HEK293 (cell line): ENCODE data around the gene CNGA4.
A peak's percentile ranks its signal among the peaks of the same experiment; 100 is the strongest.

ENCODE experiments used
- AEBP2 ChIP-seq: fragments of 450-650 bp; formaldehyde crosslinking; IDR thresholded peaks from 2 replicates; pipeline ENCODE4 v1.5.1; 2016; ENCODE audit warnings: missing biosample characterization, missing genetic modification characterization, borderline replicate concordance
- BCL11B ChIP-seq: fragments of 450-650 bp; formaldehyde crosslinking; IDR thresholded peaks from 2 replicates; pipeline ENCODE4 v1.5.1; 2016; ENCODE audit warnings: low read depth, missing biosample characterization, missing genetic modification characterization
- KLF17 ChIP-seq: fragments of 450-650 bp; formaldehyde crosslinking; IDR thresholded peaks from 2 replicates; pipeline ENCODE4 v1.5.1; 2016; ENCODE audit warnings: missing biosample characterization, missing genetic modification characterization
- RBAK ChIP-seq: fragments of 450-650 bp; formaldehyde crosslinking; IDR thresholded peaks from 2 replicates; pipeline ENCODE4 v1.5.1; 2016; ENCODE audit warnings: missing biosample characterization, missing genetic modification characterization
- ZNF148 ChIP-seq: fragments of 450-650 bp; formaldehyde crosslinking; IDR thresholded peaks from 2 replicates; pipeline ENCODE4 v1.5.0; 2017; ENCODE audit warnings: missing biosample characterization, missing genetic modification characterization, borderline replicate concordance
- ZNF2 ChIP-seq: fragments of 450-650 bp; formaldehyde crosslinking; IDR thresholded peaks from 2 replicates; pipeline ENCODE4 v1.5.1; 2016; ENCODE audit warnings: missing biosample characterization, missing genetic modification characterization
- ZNF266 ChIP-seq: fragments of 450-650 bp; formaldehyde crosslinking; IDR thresholded peaks from 2 replicates; pipeline ENCODE4 v1.5.1; 2016; ENCODE audit warnings: missing biosample characterization, missing genetic modification characterization, low read depth
- ZNF341 ChIP-seq: fragments of 450-650 bp; formaldehyde crosslinking; IDR thresholded peaks from 2 replicates; pipeline ENCODE4; 2016; ENCODE audit warnings: low read depth, missing biosample characterization, missing genetic modification characterization
- ZNF37A ChIP-seq: fragments of 450-650 bp; IDR thresholded peaks from 2 replicates; pipeline ENCODE4 v1.5.1; 2018; ENCODE audit warnings: missing biosample characterization, missing genetic modification characterization
- ZNF449 ChIP-seq: fragments of 450-650 bp; formaldehyde crosslinking; IDR thresholded peaks from 2 replicates; pipeline ENCODE4 v1.5.1; 2017; ENCODE audit warnings: missing biosample characterization, mild to moderate bottlenecking, missing genetic modification characterization, moderate library complexity
- ZNF521 ChIP-seq: fragments of 450-650 bp; formaldehyde crosslinking; IDR thresholded peaks from 2 replicates; pipeline ENCODE4 v1.5.1; 2017; ENCODE audit warnings: missing biosample characterization, mild to moderate bottlenecking, missing genetic modification characterization
- ZNF530 ChIP-seq: fragments of 450-650 bp; formaldehyde crosslinking; IDR thresholded peaks from 2 replicates; pipeline ENCODE4 v1.5.1; 2016; ENCODE audit warnings: low read depth, missing biosample characterization, missing genetic modification characterization
- ZNF548 ChIP-seq: fragments of 450-650 bp; formaldehyde crosslinking; IDR thresholded peaks from 2 replicates; pipeline ENCODE4 v1.5.1; 2016; ENCODE audit warnings: missing biosample characterization, missing genetic modification characterization
- ZNF571 ChIP-seq: fragments of 450-650 bp; formaldehyde crosslinking; IDR thresholded peaks from 2 replicates; pipeline ENCODE4 v1.5.0; 2017; ENCODE audit warnings: missing biosample characterization, missing genetic modification characterization
- ZNF645 ChIP-seq: fragments of 450-650 bp; formaldehyde crosslinking; IDR thresholded peaks from 2 replicates; pipeline ENCODE4; 2016; ENCODE audit warnings: missing biosample characterization, missing genetic modification characterization
- ZNF701 ChIP-seq: fragments of 450-650 bp; formaldehyde crosslinking; IDR thresholded peaks from 2 replicates; pipeline ENCODE4 v1.5.1; 2016; ENCODE audit warnings: missing biosample characterization, missing genetic modification characterization
- ZNF707 ChIP-seq: fragments of 450-650 bp; formaldehyde crosslinking; IDR thresholded peaks from 2 replicates; pipeline ENCODE4 v1.5.1; 2016; ENCODE audit warnings: missing biosample characterization, missing genetic modification characterization
- ZNF76 ChIP-seq: fragments of 450-650 bp; formaldehyde crosslinking; IDR thresholded peaks from 2 replicates; pipeline ENCODE4; 2016; ENCODE audit warnings: low read depth, missing biosample characterization, missing genetic modification characterization, borderline replicate concordance
- ZNF777 ChIP-seq: fragments of 450-650 bp; formaldehyde crosslinking; IDR thresholded peaks from 2 replicates; pipeline ENCODE4 v1.5.1; 2017; ENCODE audit warnings: missing biosample characterization, missing genetic modification characterization, borderline replicate concordance
- ZSCAN30 ChIP-seq: fragments of 450-650 bp; IDR thresholded peaks from 2 replicates; pipeline ENCODE4 v1.5.1; 2018; ENCODE audit warnings: missing biosample characterization, mild to moderate bottlenecking, missing genetic modification characterization, moderate library complexity
- TF ChIP-seq, protein P1 (sequence below): fragments of 450-650 bp; formaldehyde crosslinking; IDR thresholded peaks from 2 replicates; pipeline ENCODE4 v1.5.1; 2016; ENCODE audit warnings: missing biosample characterization, missing genetic modification characterization
- TF ChIP-seq, protein P2 (sequence below): fragments of 450-650 bp; formaldehyde crosslinking; IDR thresholded peaks from 2 replicates; pipeline ENCODE4 v1.5.1; 2017; ENCODE audit warnings: missing biosample characterization, missing genetic modification characterization
- TF ChIP-seq, protein P3 (sequence below): fragments of 450-650 bp; formaldehyde crosslinking; IDR thresholded peaks from 2 replicates; pipeline ENCODE4 v1.5.1; 2016; ENCODE audit warnings: missing biosample characterization, missing genetic modification characterization

CNGA4 gene

GRCh38 chr11:6234387-6235107 lies 4.3 kb upstream of the CNGA4 start, which contains the start of gene FHIP1B (continued):
- TF ChIP-seq ZNF2 (tag by site-specific recombination), result peak; percentile 46; the same call in 1 of the 2 replicates
- TF ChIP-seq ZNF530 (tag by site-specific recombination), result no peak
- TF ChIP-seq ZNF148 (tag by site-specific recombination), result no peak
- TF ChIP-seq ZNF76 (tag by site-specific recombination), result no peak
- no peak for TF ChIP-seq ZNF645 (tag by site-specific recombination)
- no peak for TF ChIP-seq ZNF777
- TF ChIP-seq, protein P1, sequence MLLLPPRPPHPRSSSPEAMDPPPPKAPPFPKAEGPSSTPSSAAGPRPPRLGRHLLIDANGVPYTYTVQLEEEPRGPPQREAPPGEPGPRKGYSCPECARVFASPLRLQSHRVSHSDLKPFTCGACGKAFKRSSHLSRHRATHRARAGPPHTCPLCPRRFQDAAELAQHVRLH, result peak; percentile 47; the same call in 1 of the 2 replicates
- TF ChIP-seq KLF17, result peak; percentile 65; the same call in 1 of the 2 replicates
- no peak for TF ChIP-seq ZNF571
- TF ChIP-seq BCL11B (tag by site-specific recombination), result no peak
- TF ChIP-seq, protein P2, sequence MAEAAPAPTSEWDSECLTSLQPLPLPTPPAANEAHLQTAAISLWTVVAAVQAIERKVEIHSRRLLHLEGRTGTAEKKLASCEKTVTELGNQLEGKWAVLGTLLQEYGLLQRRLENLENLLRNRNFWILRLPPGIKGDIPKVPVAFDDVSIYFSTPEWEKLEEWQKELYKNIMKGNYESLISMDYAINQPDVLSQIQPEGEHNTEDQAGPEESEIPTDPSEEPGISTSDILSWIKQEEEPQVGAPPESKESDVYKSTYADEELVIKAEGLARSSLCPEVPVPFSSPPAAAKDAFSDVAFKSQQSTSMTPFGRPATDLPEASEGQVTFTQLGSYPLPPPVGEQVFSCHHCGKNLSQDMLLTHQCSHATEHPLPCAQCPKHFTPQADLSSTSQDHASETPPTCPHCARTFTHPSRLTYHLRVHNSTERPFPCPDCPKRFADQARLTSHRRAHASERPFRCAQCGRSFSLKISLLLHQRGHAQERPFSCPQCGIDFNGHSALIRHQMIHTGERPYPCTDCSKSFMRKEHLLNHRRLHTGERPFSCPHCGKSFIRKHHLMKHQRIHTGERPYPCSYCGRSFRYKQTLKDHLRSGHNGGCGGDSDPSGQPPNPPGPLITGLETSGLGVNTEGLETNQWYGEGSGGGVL, result peak; percentile 6; the same call in 1 of the 2 replicates
- no peak for TF ChIP-seq RBAK (tag by site-specific recombination)
- TF ChIP-seq ZNF707 (tag by site-specific recombination), result no peak
- no peak for TF ChIP-seq AEBP2 (tag by site-specific recombination)
- TF ChIP-seq ZNF449 (tag by site-specific recombination), result no peak
- TF ChIP-seq ZNF37A (tag by site-specific recombination), result no peak
- TF ChIP-seq ZNF521 (tag by site-specific recombination), result no peak
- TF ChIP-seq ZNF701 (tag by site-specific recombination), result no peak
- TF ChIP-seq ZNF548 (tag by site-specific recombination), result no peak
- TF ChIP-seq, protein P3, sequence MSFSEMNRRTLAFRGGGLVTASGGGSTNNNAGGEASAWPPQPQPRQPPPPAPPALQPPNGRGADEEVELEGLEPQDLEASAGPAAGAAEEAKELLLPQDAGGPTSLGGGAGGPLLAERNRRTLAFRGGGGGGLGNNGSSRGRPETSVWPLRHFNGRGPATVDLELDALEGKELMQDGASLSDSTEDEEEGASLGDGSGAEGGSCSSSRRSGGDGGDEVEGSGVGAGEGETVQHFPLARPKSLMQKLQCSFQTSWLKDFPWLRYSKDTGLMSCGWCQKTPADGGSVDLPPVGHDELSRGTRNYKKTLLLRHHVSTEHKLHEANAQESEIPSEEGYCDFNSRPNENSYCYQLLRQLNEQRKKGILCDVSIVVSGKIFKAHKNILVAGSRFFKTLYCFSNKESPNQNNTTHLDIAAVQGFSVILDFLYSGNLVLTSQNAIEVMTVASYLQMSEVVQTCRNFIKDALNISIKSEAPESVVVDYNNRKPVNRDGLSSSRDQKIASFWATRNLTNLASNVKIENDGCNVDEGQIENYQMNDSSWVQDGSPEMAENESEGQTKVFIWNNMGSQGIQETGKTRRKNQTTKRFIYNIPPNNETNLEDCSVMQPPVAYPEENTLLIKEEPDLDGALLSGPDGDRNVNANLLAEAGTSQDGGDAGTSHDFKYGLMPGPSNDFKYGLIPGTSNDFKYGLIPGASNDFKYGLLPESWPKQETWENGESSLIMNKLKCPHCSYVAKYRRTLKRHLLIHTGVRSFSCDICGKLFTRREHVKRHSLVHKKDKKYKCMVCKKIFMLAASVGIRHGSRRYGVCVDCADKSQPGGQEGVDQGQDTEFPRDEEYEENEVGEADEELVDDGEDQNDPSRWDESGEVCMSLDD, result no peak
- no peak for TF ChIP-seq ZSCAN30 (tag by site-specific recombination)
- TF ChIP-seq ZNF341 (tag by site-specific recombination), result no peak
- no peak; the same call in 1 of the 2 replicates for TF ChIP-seq ZNF266 (tag by site-specific recombination)
